SK-N-SH (cell line): Measurements from ENCODE around the gene SLC31A1. TPM values are rescaled to one million over a fixed set of nuclear protein-coding genes. Genes with fewer than 3 reads are reported as not detected.

Experiments used
- CTCF ChIA-PET: fragments of 300-600, 350-600 bp; formaldehyde crosslinking; extraction: SDS; loops from one replicate; lab custom pipeline; 2021; lab: Yijun Ruan, JAX
- POLR2A ChIA-PET: fragments of 350-600 bp; sonication (Branson Sonifier 250); formaldehyde crosslinking; extraction: SDS; loops from one replicate; lab custom pipeline; 2020; ENCODE audit warnings: antibody characterized with exemption, inconsistent platforms; lab: Yijun Ruan, JAX
- DNase-seq: peaks from one replicate; pipeline ENCODE4 v3.0.0; 2012
- H2AFZ ChIP-seq: fragments of 200-600 bp; sonication (generic); 2 replicates; pipeline ENCODE4 v1.8.1; 2016; ENCODE audit warnings: antibody characterized with exemption, mild to moderate bottlenecking, low read depth
- H3F3A ChIP-seq: fragments of 200-600 bp; sonication (generic); replicated peaks from 2 replicates; pipeline ENCODE3; 2016; ENCODE audit warnings: antibody characterized with exemption, mild to moderate bottlenecking; ENCODE audit not compliant: insufficient read depth
- H3K27ac ChIP-seq, 2 experiments: fragments of 200-500 bp in 1 of 2; fragments of 200-600 bp in 1 of 2; sonication (Bioruptor generic) in 1 of 2; sonication (generic), shearing (Covaris generic) in 1 of 2; 2 replicates each; pipeline versions ENCODE4 v1.5.1 to v1.6.1; 2014 to 2016; ENCODE audit warnings: low read depth in 2 of 2, inconsistent platforms in 1 of 2, low read length in 1 of 2, mild to moderate bottlenecking in 1 of 2, mixed read lengths in 1 of 2
- H3K27me3 ChIP-seq: fragments of 200-600 bp; sonication (generic), shearing (Covaris generic); 2 replicates; pipeline ENCODE4 v1.6.1; 2016; ENCODE audit warnings: mixed run types; ENCODE audit not compliant: insufficient read depth
- H3K36me3 ChIP-seq, 2 experiments: fragments of 200-500 bp in 1 of 2; fragments of 200-600 bp in 1 of 2; sonication (Bioruptor generic) in 1 of 2; sonication (generic) in 1 of 2; replicated peaks in 1 of 2; 2 replicates each; pipeline versions ENCODE3 to v1.5.1; 2014 to 2016; ENCODE audit warnings: low read length in 1 of 2, mild to moderate bottlenecking in 1 of 2; ENCODE audit not compliant: insufficient read depth in 2 of 2, control insufficient read depth in 1 of 2
- H3K4me1 ChIP-seq, 2 experiments: fragments of 200-500 bp in 1 of 2; fragments of 200-600 bp in 1 of 2; sonication (Bioruptor generic) in 1 of 2; sonication (generic), shearing (Covaris generic) in 1 of 2; 2 replicates each; pipeline versions ENCODE4 v1.5.1 to v1.6.1; 2014 to 2016; ENCODE audit warnings: low read depth in 1 of 2, low read length in 1 of 2, mixed run types in 1 of 2; ENCODE audit not compliant: insufficient read depth in 2 of 2, control insufficient read depth in 1 of 2
- H3K4me2 ChIP-seq: fragments of 200-600 bp; sonication (generic), shearing (Covaris generic); 2 replicates; pipeline ENCODE4 v1.6.1; 2017; ENCODE audit warnings: mixed run types
- H3K4me3 ChIP-seq, 2 experiments: fragments of 200-500 bp in 1 of 2; fragments of 200-600 bp in 1 of 2; sonication (Bioruptor generic) in 1 of 2; sonication (generic), shearing (Covaris generic) in 1 of 2; 2 replicates each; pipeline versions ENCODE4 v1.5.1 to v1.8.1; 2014 to 2016; ENCODE audit warnings: low read depth in 2 of 2, inconsistent platforms in 1 of 2, low read length in 1 of 2, mild to moderate bottlenecking in 1 of 2, mixed read lengths in 1 of 2, moderate library complexity in 1 of 2
- H3K79me2 ChIP-seq: fragments of 200-600 bp; sonication (generic); 2 replicates; pipeline ENCODE4 v1.8.1; 2017; ENCODE audit warnings: mild to moderate bottlenecking; ENCODE audit not compliant: insufficient read depth
- H3K9ac ChIP-seq: fragments of 200-600 bp; sonication (generic); 2 replicates; pipeline ENCODE4 v1.6.1; 2017; ENCODE audit warnings: mixed run types
- H3K9me2 ChIP-seq: fragments of 200-600 bp; sonication (generic); 2 replicates; pipeline ENCODE4 v1.6.1; 2017; ENCODE audit warnings: mixed run types
- H3K9me3 ChIP-seq: fragments of 200-600 bp; sonication (generic); 2 replicates; pipeline ENCODE4 v1.6.1; 2017; ENCODE audit warnings: mixed run types, mild to moderate bottlenecking, moderate library complexity
- H4K20me1 ChIP-seq: fragments of 200-600 bp; sonication (generic); 2 replicates; pipeline ENCODE4 v1.6.1; 2017; ENCODE audit warnings: mild to moderate bottlenecking, mixed run types; ENCODE audit not compliant: insufficient read depth
- ELF1 ChIP-seq: IDR thresholded peaks from 2 replicates; pipeline ENCODE4 v1.4.0; 2012
- FOSL2 ChIP-seq: IDR thresholded peaks from 2 replicates; pipeline ENCODE4 v1.4.0; 2012; ENCODE audit warnings: low read depth, mild to moderate bottlenecking, moderate library complexity, borderline replicate concordance
- GATA2 ChIP-seq: sonication (generic); formaldehyde crosslinking; IDR thresholded peaks from 2 replicates; pipeline ENCODE4 v1.5.0; 2020; ENCODE audit warnings: mild to moderate bottlenecking, missing genetic modification reagents
- NFIC ChIP-seq: IDR thresholded peaks from 2 replicates; pipeline ENCODE4 v1.4.0; 2012; ENCODE audit warnings: borderline replicate concordance
- POLR2AphosphoS5 ChIP-seq: IDR thresholded peaks from 2 replicates; pipeline ENCODE4 v1.6.1; 2012; ENCODE audit warnings: low read depth, low read length
- SIN3A ChIP-seq: IDR thresholded peaks from 2 replicates; pipeline ENCODE4 v1.6.1; 2012; ENCODE audit warnings: low read depth, mild to moderate bottlenecking, low read length, moderate library complexity, borderline replicate concordance
- WGBS: methylation state at CpG from one replicate; pipeline ENCODE4 v1.1.6; 2017; ENCODE audit warnings: low lambda C conversion rate; 5-methylcytosine and 5-hydroxymethylcytosine counted together
- polyA plus RNA-seq, 3 experiments: library from polyadenylated mRNA; depleted of rRNA; stranded (reverse); fragments of >200 nt; gene quantifications; 2 replicates each; pipeline ENCODE4 v1.2.3, GENCODE V29; 2012
- TF ChIP-seq, protein P1 (sequence below): IDR thresholded peaks from 2 replicates; pipeline ENCODE4 v1.4.0; 2012; ENCODE audit warnings: low read depth, borderline replicate concordance
- TF ChIP-seq, protein P2 (sequence below): IDR thresholded peaks from 2 replicates; pipeline ENCODE4 v1.4.0; 2012; ENCODE audit warnings: low read depth
- TF ChIP-seq, protein P3 (sequence below): IDR thresholded peaks from 2 replicates; pipeline ENCODE4 v1.6.1; 2012; ENCODE audit warnings: mild to moderate bottlenecking, low read depth, low read length, moderate library complexity
- TF ChIP-seq, protein P4 (sequence below): fragments of 200-600 bp; sonication (generic); IDR thresholded peaks from 2 replicates; pipeline ENCODE4 v1.6.1; 2017; ENCODE audit warnings: antibody characterized with exemption, mild to moderate bottlenecking, moderate library complexity

SLC31A1 gene
- polyA plus RNA-seq, 1 of the 3 experiments (the other 2 are of a cell fraction), result 7.7 TPM

DNA sequence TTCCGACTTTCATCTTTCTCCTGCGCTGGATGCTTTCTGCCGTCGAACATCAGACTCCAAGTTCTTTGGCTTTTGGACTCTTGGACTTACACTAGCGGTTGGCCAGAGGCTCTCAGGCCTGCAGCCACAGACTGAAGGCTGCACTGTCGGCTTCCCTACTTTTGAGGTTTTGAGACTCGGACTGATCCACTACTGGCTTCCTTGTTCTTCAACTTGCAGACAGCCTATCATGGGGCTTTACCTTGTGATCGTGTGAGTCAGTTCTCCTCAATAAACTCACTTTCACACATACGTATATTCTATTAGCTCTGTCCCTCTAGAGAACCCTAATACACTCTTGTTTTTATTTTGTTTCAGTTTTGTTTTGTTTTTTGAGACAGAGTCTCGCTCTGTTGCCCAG lies 10.5 kb upstream of the SLC31A1 start:
- H3K9me3 ChIP-seq, result no peaks in the 10 kb centered on the region
- no peak overlapping the region for H3K9ac ChIP-seq
- peaks cover 4% of the 10 kb centered on the region for H3F3A ChIP-seq
- peaks cover 20% of the 10 kb centered on the region; the same call in 1 of the 2 replicates for H3K79me2 ChIP-seq
- peaks cover 18 to 22% of the 10 kb centered on the region in 2 experiments for H3K36me3 ChIP-seq
- no peaks in the 10 kb centered on the region for H3K9me2 ChIP-seq
- no peak for DNase-seq
- H3K4me3 ChIP-seq, result no peak overlapping the region
- no peak overlapping the region for H2AFZ ChIP-seq
- 94% methylated on average over 10 of the region's 10 CpGs for WGBS
- H4K20me1 ChIP-seq, result no peaks in the 10 kb centered on the region
- TF ChIP-seq, protein P1, sequence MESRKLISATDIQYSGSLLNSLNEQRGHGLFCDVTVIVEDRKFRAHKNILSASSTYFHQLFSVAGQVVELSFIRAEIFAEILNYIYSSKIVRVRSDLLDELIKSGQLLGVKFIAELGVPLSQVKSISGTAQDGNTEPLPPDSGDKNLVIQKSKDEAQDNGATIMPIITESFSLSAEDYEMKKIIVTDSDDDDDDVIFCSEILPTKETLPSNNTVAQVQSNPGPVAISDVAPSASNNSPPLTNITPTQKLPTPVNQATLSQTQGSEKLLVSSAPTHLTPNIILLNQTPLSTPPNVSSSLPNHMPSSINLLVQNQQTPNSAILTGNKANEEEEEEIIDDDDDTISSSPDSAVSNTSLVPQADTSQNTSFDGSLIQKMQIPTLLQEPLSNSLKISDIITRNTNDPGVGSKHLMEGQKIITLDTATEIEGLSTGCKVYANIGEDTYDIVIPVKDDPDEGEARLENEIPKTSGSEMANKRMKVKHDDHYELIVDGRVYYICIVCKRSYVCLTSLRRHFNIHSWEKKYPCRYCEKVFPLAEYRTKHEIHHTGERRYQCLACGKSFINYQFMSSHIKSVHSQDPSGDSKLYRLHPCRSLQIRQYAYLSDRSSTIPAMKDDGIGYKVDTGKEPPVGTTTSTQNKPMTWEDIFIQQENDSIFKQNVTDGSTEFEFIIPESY, result no peak
- no peak for TF ChIP-seq GATA2
- TF ChIP-seq SIN3A, result no peak
- no peak for TF ChIP-seq POLR2AphosphoS5
- TF ChIP-seq ELF1, result no peak
- ChIA-PET POLR2A (no interaction called here), CTCF (no interaction called here)
- no peak overlapping the region for H3K27ac ChIP-seq
- H3K4me2 ChIP-seq, result no peak overlapping the region
- no peaks in the 10 kb centered on the region for H3K27me3 ChIP-seq
- no peaks in the 10 kb centered on the region for H3K4me1 ChIP-seq

DNA sequence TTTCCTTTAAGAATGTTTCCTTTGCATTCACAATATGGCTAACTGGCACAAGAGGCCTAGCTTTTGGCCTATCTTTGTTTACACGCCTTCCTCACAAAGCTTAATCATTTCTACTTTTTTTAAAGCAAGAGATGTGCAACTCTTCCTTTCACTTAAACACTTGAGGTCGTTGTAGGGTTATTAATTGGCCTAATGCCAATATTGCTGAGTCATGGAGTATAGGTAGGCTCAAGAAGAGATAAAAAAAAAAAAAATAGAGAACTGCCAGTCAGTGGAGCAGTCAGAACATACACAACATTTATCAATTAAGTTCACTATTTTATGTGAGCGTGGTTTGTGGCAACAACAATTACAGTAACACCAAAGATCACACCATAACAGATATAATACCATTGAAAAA lies 6.2 kb upstream of the SLC31A1 start:
- ChIA-PET POLR2A (no interaction called here), CTCF (no interaction called here)
- WGBS, result 66% methylated on average over 3 of the region's 3 CpGs
- Histone ChIP-seq H2AFZ (no peak overlapping the region), H3K4me1 (peaks cover 5 to 13% of the 10 kb centered on the region in 2 experiments; a peak in 3 of 4 replicates), H3K79me2 (peaks cover 63% of the 10 kb centered on the region), H3K27ac (no peak overlapping the region), H3K36me3 (peaks cover 2 to 10% of the 10 kb centered on the region in 2 experiments), H4K20me1 (no peaks in the 10 kb centered on the region), H3K4me3 (no peak overlapping the region), H3K9me3 (no peaks in the 10 kb centered on the region), H3K9me2 (no peaks in the 10 kb centered on the region), H3K4me2 (no peak overlapping the region), H3F3A (peaks cover 4% of the 10 kb centered on the region), H3K27me3 (no peaks in the 10 kb centered on the region), H3K9ac (no peak overlapping the region)
- DNase-seq, result no peak
- TF ChIP-seq FOSL2 (peak; percentile 21; the same call in 1 of the 2 replicates), SIN3A (no peak), NFIC (peak; percentile 38; the same call in 1 of the 2 replicates)
- TF ChIP-seq, protein P2, sequence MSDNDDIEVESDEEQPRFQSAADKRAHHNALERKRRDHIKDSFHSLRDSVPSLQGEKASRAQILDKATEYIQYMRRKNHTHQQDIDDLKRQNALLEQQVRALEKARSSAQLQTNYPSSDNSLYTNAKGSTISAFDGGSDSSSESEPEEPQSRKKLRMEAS, result no peak

DNA sequence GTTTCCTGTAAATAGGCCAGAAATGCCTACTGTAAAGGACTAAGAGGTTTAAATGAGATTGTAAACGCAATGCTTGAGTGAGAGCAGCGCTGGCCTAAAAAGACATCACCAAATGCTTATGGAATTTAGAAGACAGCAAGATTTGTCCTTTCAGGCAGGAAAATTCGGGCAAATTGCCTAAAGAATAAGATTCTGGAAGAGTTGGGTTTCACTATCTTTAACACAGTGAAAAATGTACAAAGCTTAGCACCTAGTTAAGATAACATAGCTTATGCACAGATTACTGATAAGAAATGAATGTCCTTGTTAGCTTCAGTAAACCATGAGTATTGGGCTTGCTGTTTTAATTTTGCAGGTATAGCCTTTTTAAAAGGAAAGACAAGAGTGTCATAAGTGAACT lies 4.9 kb upstream of the SLC31A1 start:
- TF ChIP-seq SIN3A, result no peak
- TF ChIP-seq, protein P3, sequence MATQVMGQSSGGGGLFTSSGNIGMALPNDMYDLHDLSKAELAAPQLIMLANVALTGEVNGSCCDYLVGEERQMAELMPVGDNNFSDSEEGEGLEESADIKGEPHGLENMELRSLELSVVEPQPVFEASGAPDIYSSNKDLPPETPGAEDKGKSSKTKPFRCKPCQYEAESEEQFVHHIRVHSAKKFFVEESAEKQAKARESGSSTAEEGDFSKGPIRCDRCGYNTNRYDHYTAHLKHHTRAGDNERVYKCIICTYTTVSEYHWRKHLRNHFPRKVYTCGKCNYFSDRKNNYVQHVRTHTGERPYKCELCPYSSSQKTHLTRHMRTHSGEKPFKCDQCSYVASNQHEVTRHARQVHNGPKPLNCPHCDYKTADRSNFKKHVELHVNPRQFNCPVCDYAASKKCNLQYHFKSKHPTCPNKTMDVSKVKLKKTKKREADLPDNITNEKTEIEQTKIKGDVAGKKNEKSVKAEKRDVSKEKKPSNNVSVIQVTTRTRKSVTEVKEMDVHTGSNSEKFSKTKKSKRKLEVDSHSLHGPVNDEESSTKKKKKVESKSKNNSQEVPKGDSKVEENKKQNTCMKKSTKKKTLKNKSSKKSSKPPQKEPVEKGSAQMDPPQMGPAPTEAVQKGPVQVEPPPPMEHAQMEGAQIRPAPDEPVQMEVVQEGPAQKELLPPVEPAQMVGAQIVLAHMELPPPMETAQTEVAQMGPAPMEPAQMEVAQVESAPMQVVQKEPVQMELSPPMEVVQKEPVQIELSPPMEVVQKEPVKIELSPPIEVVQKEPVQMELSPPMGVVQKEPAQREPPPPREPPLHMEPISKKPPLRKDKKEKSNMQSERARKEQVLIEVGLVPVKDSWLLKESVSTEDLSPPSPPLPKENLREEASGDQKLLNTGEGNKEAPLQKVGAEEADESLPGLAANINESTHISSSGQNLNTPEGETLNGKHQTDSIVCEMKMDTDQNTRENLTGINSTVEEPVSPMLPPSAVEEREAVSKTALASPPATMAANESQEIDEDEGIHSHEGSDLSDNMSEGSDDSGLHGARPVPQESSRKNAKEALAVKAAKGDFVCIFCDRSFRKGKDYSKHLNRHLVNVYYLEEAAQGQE, result no peak
- TF ChIP-seq, protein P4, sequence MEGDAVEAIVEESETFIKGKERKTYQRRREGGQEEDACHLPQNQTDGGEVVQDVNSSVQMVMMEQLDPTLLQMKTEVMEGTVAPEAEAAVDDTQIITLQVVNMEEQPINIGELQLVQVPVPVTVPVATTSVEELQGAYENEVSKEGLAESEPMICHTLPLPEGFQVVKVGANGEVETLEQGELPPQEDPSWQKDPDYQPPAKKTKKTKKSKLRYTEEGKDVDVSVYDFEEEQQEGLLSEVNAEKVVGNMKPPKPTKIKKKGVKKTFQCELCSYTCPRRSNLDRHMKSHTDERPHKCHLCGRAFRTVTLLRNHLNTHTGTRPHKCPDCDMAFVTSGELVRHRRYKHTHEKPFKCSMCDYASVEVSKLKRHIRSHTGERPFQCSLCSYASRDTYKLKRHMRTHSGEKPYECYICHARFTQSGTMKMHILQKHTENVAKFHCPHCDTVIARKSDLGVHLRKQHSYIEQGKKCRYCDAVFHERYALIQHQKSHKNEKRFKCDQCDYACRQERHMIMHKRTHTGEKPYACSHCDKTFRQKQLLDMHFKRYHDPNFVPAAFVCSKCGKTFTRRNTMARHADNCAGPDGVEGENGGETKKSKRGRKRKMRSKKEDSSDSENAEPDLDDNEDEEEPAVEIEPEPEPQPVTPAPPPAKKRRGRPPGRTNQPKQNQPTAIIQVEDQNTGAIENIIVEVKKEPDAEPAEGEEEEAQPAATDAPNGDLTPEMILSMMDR, result no peak
- 100% methylated on average over 3 of the region's 3 CpGs for WGBS
- H3K27ac ChIP-seq, result no peak overlapping the region
- peaks cover 72% of the 10 kb centered on the region for H3K79me2 ChIP-seq
- no peak overlapping the region for H2AFZ ChIP-seq
- H3K4me3 ChIP-seq, result no peak overlapping the region
- H3K4me1 ChIP-seq, result peaks cover 10 to 16% of the 10 kb centered on the region in 2 experiments
- H3K27me3 ChIP-seq, result no peaks in the 10 kb centered on the region
- no peaks in the 10 kb centered on the region for H4K20me1 ChIP-seq
- CTCF ChIA-PET, result no interaction called here
- no peaks in the 10 kb centered on the region for H3K9me3 ChIP-seq
- POLR2A ChIA-PET, result no interaction called here
- H3F3A ChIP-seq, result peaks cover 11% of the 10 kb centered on the region
- H3K4me2 ChIP-seq, result no peak overlapping the region
- DNase-seq, result no peak
- peaks cover 2 to 6% of the 10 kb centered on the region in 2 experiments for H3K36me3 ChIP-seq
- H3K9ac ChIP-seq, result no peak overlapping the region
- no peaks in the 10 kb centered on the region for H3K9me2 ChIP-seq
